PC-9 (cell line): ENCODE measurements around the gene TSACC. TPM values are rescaled to one million over a fixed set of nuclear protein-coding genes. Genes with fewer than 3 reads are reported as not detected.
A peak's percentile ranks its signal among the peaks of the same experiment; 100 is the strongest.

Experiments
- BruUV-seq: library from RNA; stranded (reverse); fragments of 400-500 nt; replicated peaks from 2 replicates; lab custom pipeline; 2021; lab: Mats Ljungman, UMichigan
- CTCF ChIA-PET: fragments of 300-600 bp; sonication (Branson Sonifier 250); formaldehyde crosslinking; loops from one replicate; lab custom pipeline; 2022; ENCODE audit warnings: antibody characterized with exemption; lab: Charles Lee
- POLR2A ChIA-PET: fragments of 300-600 bp; sonication (Branson Sonifier 250); formaldehyde crosslinking; loops from one replicate; lab custom pipeline; 2022; ENCODE audit warnings: antibody characterized with exemption; ENCODE audit not compliant: unreplicated experiment; lab: Charles Lee
- DNase-seq, 2 experiments: peaks; one replicate each; pipeline versions ENCODE4 v3.0.0 to v3.0.0-alpha.2; 2015 to 2022; ENCODE audit warnings: mixed read lengths in 1 of 2
- H2AFZ ChIP-seq: fragments of 200-600 bp; sonication (generic); 2 replicates; pipeline ENCODE4 v1.8.1; 2017; ENCODE audit warnings: antibody characterized with exemption
- H3F3A ChIP-seq: fragments of 200-600 bp; sonication (generic); 2 replicates; pipeline ENCODE4 v1.8.1; 2017; ENCODE audit warnings: antibody characterized with exemption, mild to moderate bottlenecking, low read depth; ENCODE audit not compliant: insufficient read depth
- H3K27ac ChIP-seq: fragments of 200-600 bp; sonication (generic); 2 replicates; pipeline ENCODE4 v1.6.1; 2016; ENCODE audit warnings: mixed run types
- H3K27me3 ChIP-seq: fragments of 200-600 bp; sonication (generic); 2 replicates; pipeline ENCODE4 v1.6.1; 2016; ENCODE audit warnings: low read depth, mixed run types; ENCODE audit not compliant: insufficient read depth
- H3K36me3 ChIP-seq: fragments of 200-600 bp; sonication (generic); 2 replicates; pipeline ENCODE4 v1.6.1; 2016; ENCODE audit warnings: low read depth, mixed run types
- H3K4me1 ChIP-seq: fragments of 200-600 bp; sonication (generic); replicated peaks from 2 replicates; pipeline ENCODE4 v1.6.1; 2016; ENCODE audit warnings: mixed run types; ENCODE audit not compliant: insufficient read depth
- H3K4me2 ChIP-seq: fragments of 200-600 bp; sonication (generic); 2 replicates; pipeline ENCODE4 v1.6.1; 2017; ENCODE audit warnings: mixed run types
- H3K4me3 ChIP-seq: fragments of 200-600 bp; sonication (generic); 2 replicates; pipeline ENCODE4 v1.6.1; 2016; ENCODE audit warnings: mixed run types
- H3K79me2 ChIP-seq: fragments of 200-600 bp; sonication (generic); 2 replicates; pipeline ENCODE4 v1.6.1; 2017; ENCODE audit warnings: low read depth, mixed run types
- H3K9me2 ChIP-seq: fragments of 200-600 bp; sonication (generic); 2 replicates; pipeline ENCODE4 v1.8.1; 2017; ENCODE audit warnings: mild to moderate bottlenecking; ENCODE audit not compliant: insufficient read depth
- H3K9me3 ChIP-seq: fragments of 200-600 bp; sonication (generic); 2 replicates; pipeline ENCODE4 v1.8.1; 2016; ENCODE audit warnings: low read depth; ENCODE audit not compliant: insufficient read depth
- H4K20me1 ChIP-seq: fragments of 200-600 bp; sonication (generic); 2 replicates; pipeline ENCODE4 v1.8.1; 2017; ENCODE audit not compliant: insufficient read depth
- EZH2 ChIP-seq: fragments of 200-600 bp; sonication (generic); IDR thresholded peaks from 2 replicates; pipeline ENCODE4 v1.8.0; 2017; ENCODE audit warnings: antibody characterized with exemption, low read depth
- intact Hi-C: fragments of 100-400 bp; cut with micrococcal nuclease; formaldehyde crosslinking; loops from one replicate; pipeline ENCODE4 v1.10.0; 2022; ENCODE audit not compliant: unreplicated experiment
- total RNA-seq: library from RNA; stranded (reverse); gene quantifications from 2 replicates; pipeline ENCODE4 v1.2.3, GENCODE V29; 2021
- TF ChIP-seq, protein P1 (sequence below): fragments of 200-600 bp; sonication (generic); conservative IDR thresholded peaks from 2 replicates; pipeline ENCODE4 v1.6.1; 2017; ENCODE audit warnings: mixed run types, antibody characterized with exemption, mild to moderate bottlenecking, moderate library complexity

Gene TSACC
- total RNA-seq, 1 experiment from 2014 or later, result 1.3 TPM

DNA sequence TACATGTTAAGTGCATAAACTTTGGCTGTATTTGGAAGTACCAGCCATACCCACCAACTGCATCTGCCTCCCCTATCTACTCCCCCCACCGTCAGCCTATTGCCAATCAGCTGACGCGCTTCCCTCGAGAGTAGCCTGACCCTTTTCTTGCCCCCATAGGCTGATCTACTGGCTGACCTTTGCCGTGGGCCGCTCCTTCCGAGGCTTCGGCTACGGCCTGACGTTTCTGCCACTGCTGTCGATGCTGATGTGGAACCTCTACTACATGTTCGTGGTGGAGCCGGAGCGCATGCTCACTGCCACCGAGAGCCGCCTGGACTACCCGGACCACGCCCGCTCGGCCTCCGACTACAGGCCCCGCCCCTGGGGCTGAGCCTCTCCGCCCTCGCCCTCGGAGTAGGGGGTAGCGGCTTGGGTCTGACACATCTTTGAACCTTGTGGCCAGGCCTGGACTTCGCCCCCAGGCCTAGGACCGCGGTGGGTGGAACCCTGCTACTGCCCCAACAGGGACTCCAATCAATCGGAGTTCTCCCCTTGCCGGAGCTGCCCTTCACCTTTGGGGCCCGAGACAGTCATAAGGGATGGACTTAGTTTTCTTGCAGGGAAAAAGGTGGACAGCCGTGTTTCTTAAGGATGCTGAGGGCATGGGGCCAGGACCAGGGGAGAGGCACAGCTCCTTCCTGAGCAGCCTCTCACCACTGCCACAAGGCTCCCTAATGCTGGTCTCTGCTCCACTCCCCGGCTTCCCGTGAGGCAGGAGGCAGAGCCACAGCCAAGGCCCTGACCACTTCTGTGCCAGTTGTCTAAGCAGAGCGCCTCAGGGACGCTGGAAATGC lies 46.9 kb upstream of the TSACC start:
- H3K4me2 ChIP-seq, result no peak overlapping the region
- 0 out of 2 replicates have a peak, but pooled peaks cover 8% of the 10 kb centered on the region for H3K36me3 ChIP-seq
- H4K20me1 ChIP-seq, result no peaks in the 10 kb centered on the region
- H3K4me3 ChIP-seq, result no peak overlapping the region
- POLR2A ChIA-PET, result no interaction called here
- H3K79me2 ChIP-seq, result no peaks in the 10 kb centered on the region
- DNase-seq, result no peak
- H2AFZ ChIP-seq, result no peak overlapping the region
- H3K9me2 ChIP-seq, result no peaks in the 10 kb centered on the region
- CTCF ChIA-PET, result no interaction called here
- no peaks in the 10 kb centered on the region for H3K27me3 ChIP-seq
- no TSS peak for BruUV-seq
- intact Hi-C loops, result no loop called here
- H3F3A ChIP-seq, result peaks cover 13% of the 10 kb centered on the region; the same call in 1 of the 2 replicates
- no peaks in the 10 kb centered on the region for H3K9me3 ChIP-seq
- TF ChIP-seq, protein P1, sequence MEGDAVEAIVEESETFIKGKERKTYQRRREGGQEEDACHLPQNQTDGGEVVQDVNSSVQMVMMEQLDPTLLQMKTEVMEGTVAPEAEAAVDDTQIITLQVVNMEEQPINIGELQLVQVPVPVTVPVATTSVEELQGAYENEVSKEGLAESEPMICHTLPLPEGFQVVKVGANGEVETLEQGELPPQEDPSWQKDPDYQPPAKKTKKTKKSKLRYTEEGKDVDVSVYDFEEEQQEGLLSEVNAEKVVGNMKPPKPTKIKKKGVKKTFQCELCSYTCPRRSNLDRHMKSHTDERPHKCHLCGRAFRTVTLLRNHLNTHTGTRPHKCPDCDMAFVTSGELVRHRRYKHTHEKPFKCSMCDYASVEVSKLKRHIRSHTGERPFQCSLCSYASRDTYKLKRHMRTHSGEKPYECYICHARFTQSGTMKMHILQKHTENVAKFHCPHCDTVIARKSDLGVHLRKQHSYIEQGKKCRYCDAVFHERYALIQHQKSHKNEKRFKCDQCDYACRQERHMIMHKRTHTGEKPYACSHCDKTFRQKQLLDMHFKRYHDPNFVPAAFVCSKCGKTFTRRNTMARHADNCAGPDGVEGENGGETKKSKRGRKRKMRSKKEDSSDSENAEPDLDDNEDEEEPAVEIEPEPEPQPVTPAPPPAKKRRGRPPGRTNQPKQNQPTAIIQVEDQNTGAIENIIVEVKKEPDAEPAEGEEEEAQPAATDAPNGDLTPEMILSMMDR, result no peak
- TF ChIP-seq EZH2, result no peak
- H3K27ac ChIP-seq, result no peak overlapping the region
- peaks cover 8% of the 10 kb centered on the region; the same call in 1 of the 2 replicates for H3K4me1 ChIP-seq

DNA sequence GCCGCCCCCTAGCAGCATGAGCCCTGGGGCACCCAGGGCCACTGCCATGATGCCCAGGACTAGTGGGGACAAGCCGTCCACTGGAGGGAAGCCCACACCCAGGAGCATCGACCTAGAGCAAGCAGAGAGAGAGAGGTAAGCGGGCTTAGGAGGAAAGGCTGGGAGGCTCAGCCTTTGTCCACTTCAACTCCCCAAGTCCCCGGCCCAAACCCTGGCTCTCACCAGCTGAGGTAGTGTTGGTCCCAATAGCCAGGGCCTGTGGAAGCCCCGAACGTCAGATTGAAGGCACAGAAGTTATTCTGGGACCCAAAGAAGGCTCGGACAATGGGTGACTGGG lies 45.3 kb upstream of the TSACC start:
- H3K27ac ChIP-seq, result no peak overlapping the region
- no peaks in the 10 kb centered on the region for H3K27me3 ChIP-seq
- peaks cover 8% of the 10 kb centered on the region; the same call in 1 of the 2 replicates for H3K4me1 ChIP-seq
- BruUV-seq, result no TSS peak
- no peaks in the 10 kb centered on the region for H3K9me3 ChIP-seq
- no peaks in the 10 kb centered on the region for H4K20me1 ChIP-seq
- ChIA-PET CTCF (no interaction called here), POLR2A (interaction anchor here (0.6 kb wide), 1 partner anchor 28 kb away, joined by 6 read pairs; no protein-coding TSS in a partner anchor)
- H3K36me3 ChIP-seq, result 0 out of 2 replicates have a peak, but pooled peaks cover 5% of the 10 kb centered on the region
- H3K4me2 ChIP-seq, result no peak overlapping the region
- H3K4me3 ChIP-seq, result no peak overlapping the region
- intact Hi-C loops, result no loop called here
- no peak overlapping the region for H2AFZ ChIP-seq
- TF ChIP-seq, protein P1, result no peak
- no peak for TF ChIP-seq EZH2
- peaks cover 13% of the 10 kb centered on the region; the same call in 1 of the 2 replicates for H3F3A ChIP-seq
- H3K9me2 ChIP-seq, result no peaks in the 10 kb centered on the region
- no peaks in the 10 kb centered on the region for H3K79me2 ChIP-seq
- no peak for DNase-seq

GRCh38 chr1:156293895-156294294 lies 44.4 kb upstream of the TSACC start:
- Histone ChIP-seq H3F3A (peaks cover 13% of the 10 kb centered on the region; the same call in 1 of the 2 replicates), H3K9me3 (no peaks in the 10 kb centered on the region), H3K36me3 (no peaks in the 10 kb centered on the region), H3K27me3 (no peaks in the 10 kb centered on the region), H4K20me1 (no peaks in the 10 kb centered on the region), H2AFZ (no peak overlapping the region), H3K79me2 (no peaks in the 10 kb centered on the region), H3K27ac (no peak overlapping the region), H3K9me2 (no peaks in the 10 kb centered on the region), H3K4me1 (peaks cover 8% of the 10 kb centered on the region; the same call in 1 of the 2 replicates), H3K4me2 (no peak overlapping the region), H3K4me3 (no peak overlapping the region)
- no peak for DNase-seq
- ChIA-PET POLR2A (interaction anchor here (0.6 kb wide), 1 partner anchor 28 kb away, joined by 6 read pairs; no protein-coding TSS in a partner anchor), CTCF (no interaction called here)
- no peak for TF ChIP-seq EZH2
- TF ChIP-seq, protein P1, result no peak
- TSS peak; percentile 36 for BruUV-seq
- intact Hi-C loops, result no loop called here
